GM20000 (cell line): ENCODE data around the gene FCN2.

Source experiments
- DNase-seq: peaks from one replicate; pipeline ENCODE4 v3.0.0; 2012; ENCODE audit warnings: low spot score
- CTCF ChIP-seq: IDR thresholded peaks from 2 replicates; pipeline ENCODE4 v1.5.1; 2012; ENCODE audit warnings: mild to moderate bottlenecking, control low read depth; ENCODE audit errors: extremely low read depth, missing control alignments

Gene FCN2

GRCh38 chr9:134870746-134871662 is 9.6 kb upstream of the FCN2 start:
- TF ChIP-seq CTCF = no peak
- DNase-seq = no peak

GRCh38 chr9:134871697-134872340 is 8.8 kb upstream of the FCN2 start:
- no peak for TF ChIP-seq CTCF
- DNase-seq = no peak

GRCh38 chr9:134872482-134873231 is 8.0 kb upstream of the FCN2 start:
- no peak for DNase-seq
- no peak for TF ChIP-seq CTCF

DNA sequence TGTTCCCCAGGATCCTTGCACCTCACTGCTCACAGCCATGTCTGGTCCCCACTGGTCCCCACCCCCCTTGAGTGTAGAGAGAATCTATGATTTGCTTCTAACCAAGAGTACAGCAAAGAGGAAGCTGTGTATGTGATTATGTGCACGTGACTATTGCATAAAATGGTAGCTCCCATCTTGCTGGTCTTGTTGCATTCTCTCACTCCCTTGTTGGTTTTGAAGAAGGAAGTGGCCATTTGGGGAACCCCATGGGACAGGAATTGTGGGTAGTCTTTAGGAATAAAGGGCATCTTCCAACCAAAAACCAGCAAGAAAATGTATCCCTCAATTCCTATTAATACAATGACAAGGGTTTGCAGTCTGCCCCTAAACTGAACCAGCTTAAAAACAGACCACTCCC is 5.2 kb upstream of the FCN2 start:
- no peak for TF ChIP-seq CTCF
- no peak for DNase-seq

DNA sequence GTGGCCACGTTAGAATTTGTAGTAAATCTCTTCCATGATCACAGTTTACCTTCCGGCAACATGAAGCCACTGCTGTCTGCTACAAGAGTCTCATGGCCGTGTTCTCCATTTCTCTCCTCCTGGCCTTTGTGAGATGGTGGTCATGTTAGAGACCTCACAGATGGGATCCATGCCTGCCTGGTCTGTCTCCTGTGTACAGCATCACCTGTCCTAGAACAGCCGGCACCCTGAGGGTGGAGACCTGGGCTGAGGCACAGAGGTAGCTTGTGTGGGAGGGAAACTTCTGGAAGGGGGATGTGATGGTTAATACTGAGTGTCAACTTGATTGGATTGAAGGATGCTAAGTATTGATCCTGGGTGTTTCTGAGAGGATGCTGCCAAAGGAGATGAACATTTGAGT is 3.1 kb upstream of the FCN2 start:
- TF ChIP-seq CTCF = no peak
- DNase-seq = no peak

GRCh38 chr9:134879664-134880483 is 736 bp upstream of the FCN2 start:
- DNase-seq = no peak
- TF ChIP-seq CTCF = no peak
